HepG2 (cell line): ENCODE data around the gene KRT79. TPM values are rescaled to one million over a fixed set of nuclear protein-coding genes. Genes with fewer than 3 reads are reported as not detected.

ENCODE experiments used
- ELF1 ChIP-seq: sonication (generic); formaldehyde crosslinking; IDR thresholded peaks from 2 replicates; pipeline ENCODE4 v1.4.0; 2020; ENCODE audit warnings: missing genetic modification reagents
- FOXA1 ChIP-seq, 2 experiments: fragments of 450-650 bp in 1 of 2; sonication (generic) in 1 of 2; formaldehyde crosslinking in 1 of 2; IDR thresholded peaks; 2 replicates each; pipeline versions ENCODE4 v1.4.0 to v1.6.1; 2016 to 2020; ENCODE audit warnings: missing genetic modification reagents in 1 of 2
- FOXP4 ChIP-seq: sonication (generic); formaldehyde crosslinking; IDR thresholded peaks from 2 replicates; pipeline ENCODE4 v1.4.0; 2020; ENCODE audit warnings: missing genetic modification reagents
- GABPA ChIP-seq, 2 experiments: IDR thresholded peaks; 2 replicates each; pipeline ENCODE4 v1.6.1; 2011 to 2016; ENCODE audit warnings: low read depth in 2 of 2, low read length in 1 of 2, missing biosample characterization in 1 of 2, missing genetic modification characterization in 1 of 2
- MED8 ChIP-seq: sonication (generic); formaldehyde crosslinking; IDR thresholded peaks from 2 replicates; pipeline ENCODE4 v1.8.1; 2023; ENCODE audit warnings: mild to moderate bottlenecking, missing genetic modification reagents; ENCODE audit not compliant: insufficient replicate concordance
- MTA3 ChIP-seq: sonication (generic); formaldehyde crosslinking; IDR thresholded peaks from 2 replicates; pipeline ENCODE4 v1.4.0; 2020; ENCODE audit warnings: missing genetic modification reagents
- NR2F2 ChIP-seq: IDR thresholded peaks from 2 replicates; pipeline ENCODE4 v1.6.1; 2012; ENCODE audit warnings: low read depth, inconsistent platforms, borderline replicate concordance
- RBAK ChIP-seq: sonication (generic); formaldehyde crosslinking; IDR thresholded peaks from 2 replicates; pipeline ENCODE4 v1.5.1; 2020; ENCODE audit warnings: mild to moderate bottlenecking, missing genetic modification reagents
- TCF7L2 ChIP-seq: IDR thresholded peaks from 2 replicates; pipeline ENCODE4 v1.6.1; 2011; ENCODE audit warnings: mild to moderate bottlenecking, low read depth, low read length, moderate library complexity
- WIZ ChIP-seq: sonication (generic); formaldehyde crosslinking; IDR thresholded peaks from 2 replicates; pipeline ENCODE4 v1.5.1; 2020; ENCODE audit warnings: mild to moderate bottlenecking, missing genetic modification reagents
- ZKSCAN8 ChIP-seq: IDR thresholded peaks from 2 replicates; pipeline ENCODE4 v1.6.1; 2016; ENCODE audit warnings: borderline replicate concordance, missing genetic modification reagents, missing compliant biosample characterization
- ZNF121 ChIP-seq: sonication (generic); formaldehyde crosslinking; IDR thresholded peaks from 2 replicates; pipeline ENCODE4 v1.5.0; 2020; ENCODE audit warnings: mild to moderate bottlenecking, missing genetic modification reagents
- polyA plus RNA-seq, 8 experiments: library from polyadenylated mRNA; depleted of rRNA in 3 of 8; stranded (reverse) in 7 of 8; unstranded in 1 of 8; fragments of >200 nt; fragmentation: Illumina TruSeq in 4 of 8; extraction: Trizol in 4 of 8; gene quantifications; 2 replicates each; pipeline versions ENCODE4 v1.2.1 to v1.2.3, GENCODE V29; 2011 to 2016; ENCODE audit warnings: low read depth in 4 of 8, missing spikeins in 1 of 8, mixed read lengths in 1 of 8; ENCODE audit not compliant: insufficient read depth in 1 of 8
- total RNA-seq, 5 experiments: library from RNA; depleted of rRNA; stranded (reverse); fragments of >200 nt; fragmentation: Illumina TruSeq; extraction: Trizol; gene quantifications; 2 replicates each; pipeline ENCODE4 v1.2.3, GENCODE V29; 2016; ENCODE audit warnings: low read depth in 1 of 5

Gene KRT79
- total and polyA plus RNA-seq, 2 of the 13 experiments (the other 11 are each of a cell fraction or from before 2014, with no cell fraction given): 0.09 TPM; not detected in 1

GRCh38 chr12:52787324-52788191 lies 46.6 kb downstream of the KRT79 start (continued):
- TF ChIP-seq TCF7L2 (no peak), MTA3 (CRISPR knock-in tag) (no peak), ZKSCAN8 (CRISPR knock-in tag) (no peak), FOXA1 (IDR thresholded peaks at IDR 0.05) (no peak), FOXA1 (CRISPR knock-in tag; IDR thresholded peaks at IDR 0.05) (no peak), GABPA (IDR thresholded peaks at IDR 0.05; ENCODE audit: low read depth, low read length) (no peak), GABPA (CRISPR knock-in tag; IDR thresholded peaks at IDR 0.05; ENCODE audit: low read depth) (no peak), ELF1 (CRISPR knock-in tag) (no peak), MED8 (CRISPR knock-in tag) (no peak), NR2F2 (no peak), RBAK (CRISPR knock-in tag) (no peak), FOXP4 (CRISPR knock-in tag) (no peak), ZNF121 (CRISPR knock-in tag) (no peak), WIZ (no peak)
